GM21423 (cell line): Measurements from ENCODE around the gene C2orf76.
A peak's percentile ranks its signal among the peaks of the same experiment; 100 is the strongest.
"Not testable (repeated sequence)": the region's sequence is repeated elsewhere in the genome, so short reads cannot be mapped to it uniquely, and the experiment has no call there.

Source experiments
- ATAC-seq: cut with Tn5 transposase; IDR thresholded peaks from one replicate; pipeline ENCODE4 v1.9.1; 2021; ENCODE audit warnings: mild to moderate bottlenecking, moderate library complexity; ENCODE audit not compliant: unreplicated experiment

C2orf76 gene

GRCh38 chr2:119301413-119301812, 65.2 kb downstream of the C2orf76 start:
- ATAC-seq: no peak

- ATAC-seq: no peak
Observed at GRCh38 chr2:119295688-119296375, 70.8 kb downstream of the C2orf76 start.

- ATAC-seq: no peak
Observed at GRCh38 chr2:119294671-119295070, 72.0 kb downstream of the C2orf76 start.

- no peak for ATAC-seq
Observed at GRCh38 chr2:119293900-119294299, 72.7 kb downstream of the C2orf76 start.

- no peak for ATAC-seq
Observed at GRCh38 chr2:119293254-119293653, 73.4 kb downstream of the C2orf76 start.

GRCh38 chr2:119292226-119292625, 74.4 kb downstream of the C2orf76 start:
- peak; percentile 62 for ATAC-seq

GRCh38 chr2:119291588-119292167, 75.0 kb downstream of the C2orf76 start:
- no peak for ATAC-seq

GRCh38 chr2:119290859-119291587, 75.6 kb downstream of the C2orf76 start:
- no peak for ATAC-seq

GRCh38 chr2:119289642-119290041, 77.0 kb downstream of the C2orf76 start:
- no peak for ATAC-seq

- ATAC-seq: no peak
Observed at GRCh38 chr2:119289093-119289492, 77.5 kb downstream of the C2orf76 start.

GRCh38 chr2:119288576-119288975, 78.1 kb downstream of the C2orf76 start:
- ATAC-seq: no peak

GRCh38 chr2:119286661-119287060, 80.0 kb downstream of the C2orf76 start:
- ATAC-seq: no peak

- ATAC-seq: no peak
Observed at GRCh38 chr2:119283873-119284331, 82.7 kb downstream of the C2orf76 start.

GRCh38 chr2:119282996-119283511, 83.6 kb downstream of the C2orf76 start:
- no peak for ATAC-seq

GRCh38 chr2:119282146-119282995, 84.3 kb downstream of the C2orf76 start:
- ATAC-seq: no peak

GRCh38 chr2:119280680-119281079, 86.0 kb downstream of the C2orf76 start:
- no peak for ATAC-seq

GRCh38 chr2:119279666-119280065, 87.0 kb downstream of the C2orf76 start:
- ATAC-seq: no peak

- no peak for ATAC-seq
Observed at GRCh38 chr2:119278946-119279345, 87.7 kb downstream of the C2orf76 start.

GRCh38 chr2:119278385-119278784, 88.2 kb downstream of the C2orf76 start:
- not testable (repeated sequence) for ATAC-seq

- no peak for ATAC-seq
Observed at GRCh38 chr2:119276864-119277263, 89.8 kb downstream of the C2orf76 start.

GRCh38 chr2:119267604-119268003, 99.0 kb downstream of the C2orf76 start:
- ATAC-seq: no peak
